Epithelial cell of proximal tubule (primary cell): ENCODE data around the gene ANO10. TPM values are rescaled to one million over a fixed set of nuclear protein-coding genes. Genes with fewer than 3 reads are reported as not detected.
A peak's percentile ranks its signal among the peaks of the same experiment; 100 is the strongest.
"Not testable (repeated sequence)": the region's sequence is repeated elsewhere in the genome, so short reads cannot be mapped to it uniquely, and the experiment has no call there.

Experiments used
- DNase-seq: peaks from one replicate; pipeline ENCODE4 v3.0.0-alpha.2; 2011; ENCODE audit warnings: low read depth
- H3K4me3 ChIP-seq: 2 replicates; pipeline ENCODE4 v1.5.1; 2011; ENCODE audit warnings: low read depth, mild to moderate bottlenecking, low read length
- CTCF ChIP-seq: conservative IDR thresholded peaks from 2 replicates; pipeline ENCODE4 v1.5.1; 2012; ENCODE audit warnings: low read depth, mild to moderate bottlenecking, low read length
- total RNA-seq: library from RNA; depleted of rRNA; stranded (reverse); fragments of >200 nt; gene quantifications from 2 replicates; pipeline ENCODE4 v1.2.3, GENCODE V29; 2015

The ANO10 gene
- total RNA-seq, 1 donor from 2014 or later: 30.7 TPM

GRCh38 chr3:43587303-43587702 lies 34.5 kb downstream of the ANO10 start:
- DNase-seq: no peak
- H3K4me3 ChIP-seq: no peak overlapping the region
- TF ChIP-seq CTCF: no peak

GRCh38 chr3:43584043-43584826 lies 37.6 kb downstream of the ANO10 start:
- no peak for DNase-seq
- no peak overlapping the region for H3K4me3 ChIP-seq
- TF ChIP-seq CTCF: no peak

DNA sequence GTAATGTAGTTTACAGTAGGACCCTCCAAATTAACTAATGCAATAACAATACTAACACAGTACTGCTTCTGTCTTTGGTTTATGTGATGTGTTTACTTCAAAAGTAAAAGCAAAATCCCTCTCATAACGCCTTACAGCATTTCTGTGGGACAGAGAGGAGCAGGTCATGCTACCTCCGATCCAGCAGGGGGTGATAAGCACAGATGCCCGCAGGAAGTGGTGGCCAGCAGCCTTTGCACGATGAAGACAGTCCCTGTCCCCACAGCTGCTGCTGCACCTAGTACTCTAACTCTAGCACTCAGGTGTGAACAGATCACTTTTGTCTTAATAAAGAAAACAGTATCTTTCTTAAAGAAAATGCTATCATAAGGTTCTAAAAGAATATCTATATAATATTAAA lies 38.3 kb downstream of the ANO10 start:
- TF ChIP-seq CTCF: peak; percentile 32
- no peak for DNase-seq
- H3K4me3 ChIP-seq: no peak overlapping the region

- H3K4me3 ChIP-seq: no peak overlapping the region
- no peak for TF ChIP-seq CTCF
- DNase-seq: no peak
Measured at GRCh38 chr3:43582866-43583265, 38.9 kb downstream of the ANO10 start.

DNA sequence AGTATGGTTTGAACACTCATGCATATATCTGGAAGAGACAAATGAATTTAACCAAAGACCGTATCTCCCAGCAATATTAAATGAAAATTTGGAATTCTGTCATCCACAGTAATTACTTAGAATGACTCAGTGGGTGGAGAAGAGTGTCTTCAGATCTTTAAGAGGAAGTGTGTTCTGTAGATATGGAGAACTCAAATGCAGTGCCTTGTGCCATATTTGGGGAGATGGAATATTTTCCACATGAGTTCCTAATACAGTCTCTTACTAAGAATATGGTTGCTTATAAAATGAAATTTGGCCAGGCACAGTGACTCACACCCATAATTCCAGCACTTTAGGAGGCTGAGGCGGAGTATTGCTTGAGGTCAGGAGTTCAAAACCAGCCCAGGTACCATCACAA lies 40.5 kb downstream of the ANO10 start:
- no peak overlapping the region for H3K4me3 ChIP-seq
- DNase-seq: no peak
- no peak for TF ChIP-seq CTCF

DNA sequence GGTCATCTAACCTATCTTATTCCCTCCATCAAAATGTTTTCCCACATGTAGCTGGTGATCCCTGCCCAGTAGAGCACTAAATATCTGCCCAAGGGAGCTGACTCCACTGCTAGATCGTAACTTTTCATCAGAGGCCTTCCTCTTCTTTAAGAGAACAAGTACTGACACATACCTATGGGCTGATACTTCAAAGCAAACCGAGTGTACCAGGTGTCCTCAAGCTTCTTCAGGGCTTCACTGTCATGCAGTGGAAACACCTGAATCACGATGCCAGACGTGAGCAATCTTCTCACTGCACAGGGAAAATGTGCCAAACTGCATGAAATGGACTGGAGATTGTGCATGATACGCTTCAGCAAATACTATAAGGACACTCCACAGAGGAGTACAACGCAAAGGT lies 41.6 kb downstream of the ANO10 start:
- H3K4me3 ChIP-seq: no peak overlapping the region
- no peak for TF ChIP-seq CTCF
- no peak for DNase-seq

- DNase-seq: no peak
- H3K4me3 ChIP-seq: no peak overlapping the region
- no peak for TF ChIP-seq CTCF
Measured at GRCh38 chr3:43573576-43573975, 48.2 kb downstream of the ANO10 start.

- not testable (repeated sequence) for H3K4me3 ChIP-seq, DNase-seq
Measured at GRCh38 chr3:43565661-43566341, 56.0 kb downstream of the ANO10 start.
